Hepatocyte (in vitro differentiated cells): ENCODE results near the gene LYG1. TPM values are rescaled to one million over a fixed set of nuclear protein-coding genes. Genes with fewer than 3 reads are reported as not detected.
"Not testable (repeated sequence)": the region's sequence is repeated elsewhere in the genome, so short reads cannot be mapped to it uniquely, and the experiment has no call there.

Experiments
- DNase-seq: peaks from one replicate; pipeline ENCODE4 v3.0.0-alpha.2; 2016; ENCODE audit warnings: low spot score
- H2AFZ ChIP-seq: fragments of 200-600 bp; sonication (generic); 2 replicates; pipeline ENCODE4 v1.6.0; 2016; ENCODE audit warnings: antibody characterized with exemption, mild to moderate bottlenecking
- H3K27ac ChIP-seq: fragments of 200-600 bp; sonication (generic); 2 replicates; pipeline ENCODE4 v1.5.1; 2016; ENCODE audit warnings: mild to moderate bottlenecking
- H3K27me3 ChIP-seq: fragments of 200-600 bp; sonication (generic); 2 replicates; pipeline ENCODE4 v1.6.1; 2016
- H3K36me3 ChIP-seq: fragments of 200-600 bp; sonication (generic); replicated peaks from 2 replicates; pipeline ENCODE4 v1.5.1; 2016; ENCODE audit warnings: low read depth; ENCODE audit not compliant: insufficient read depth
- H3K4me1 ChIP-seq: fragments of 200-600 bp; sonication (generic); 2 replicates; pipeline ENCODE4 v1.5.1; 2016; ENCODE audit warnings: mild to moderate bottlenecking, moderate library complexity; ENCODE audit not compliant: insufficient read depth
- H3K4me2 ChIP-seq: fragments of 200-600 bp; sonication (generic); 2 replicates; pipeline ENCODE4 v1.6.0; 2016
- H3K4me3 ChIP-seq: fragments of 200-600 bp; sonication (generic); 2 replicates; pipeline ENCODE4 v1.5.1; 2016; ENCODE audit warnings: mild to moderate bottlenecking
- H3K79me2 ChIP-seq: fragments of 200-600 bp; sonication (generic); 2 replicates; pipeline ENCODE4 v1.6.0; 2017; ENCODE audit warnings: mild to moderate bottlenecking
- H3K9me2 ChIP-seq: fragments of 200-600 bp; sonication (generic); replicated peaks from 2 replicates; pipeline ENCODE4 v1.6.0; 2017; ENCODE audit warnings: mild to moderate bottlenecking; ENCODE audit not compliant: insufficient read depth
- H3K9me3 ChIP-seq: fragments of 200-600 bp; sonication (generic); 2 replicates; pipeline ENCODE4 v1.5.1; 2016; ENCODE audit warnings: low read depth, mild to moderate bottlenecking
- H4K20me1 ChIP-seq: fragments of 200-600 bp; sonication (generic); 2 replicates; pipeline ENCODE4 v1.6.0; 2016; ENCODE audit warnings: mild to moderate bottlenecking; ENCODE audit not compliant: insufficient read depth, poor library complexity, severe bottlenecking
- CTCF ChIP-seq: fragments of 200-600 bp; sonication (generic); IDR thresholded peaks from 2 replicates; pipeline ENCODE4 v1.5.1; 2016; ENCODE audit warnings: antibody characterized with exemption, mild to moderate bottlenecking; ENCODE audit not compliant: poor library complexity
- EZH2 ChIP-seq: fragments of 200-600 bp; sonication (generic); IDR thresholded peaks from 2 replicates; pipeline ENCODE4 v1.6.1; 2016; ENCODE audit warnings: antibody characterized with exemption, mild to moderate bottlenecking, borderline replicate concordance
- EZH2phosphoT487 ChIP-seq: fragments of 200-600 bp; sonication (generic); IDR thresholded peaks from one replicate; pipeline ENCODE4 v1.6.1; 2018; ENCODE audit warnings: antibody characterized with exemption, mild to moderate bottlenecking, low read depth, moderate library complexity; ENCODE audit not compliant: unreplicated experiment, severe bottlenecking
- WGBS: methylation state at CpG from one replicate; pipeline ENCODE4 v1.1.6; 2016; ENCODE audit warnings: low lambda C conversion rate; ENCODE audit errors: missing lambda C conversion rate; 5-methylcytosine and 5-hydroxymethylcytosine counted together
- polyA plus RNA-seq: library from polyadenylated mRNA; unstranded; fragments of >200 nt; fragmentation: Nextera tagmentation; extraction: Ambion mirVana; gene quantifications from 2 replicates; pipeline ENCODE4 v1.2.1, GENCODE V29; 2016
- total RNA-seq: library from RNA; depleted of rRNA; stranded (reverse); fragments of >200 nt; gene quantifications from 2 replicates; pipeline ENCODE4 v1.2.3, GENCODE V29; 2014

The LYG1 gene
- total and polyA plus RNA-seq, 2 experiments from 2014 or later = 0.93 to 2.4 TPM

DNA sequence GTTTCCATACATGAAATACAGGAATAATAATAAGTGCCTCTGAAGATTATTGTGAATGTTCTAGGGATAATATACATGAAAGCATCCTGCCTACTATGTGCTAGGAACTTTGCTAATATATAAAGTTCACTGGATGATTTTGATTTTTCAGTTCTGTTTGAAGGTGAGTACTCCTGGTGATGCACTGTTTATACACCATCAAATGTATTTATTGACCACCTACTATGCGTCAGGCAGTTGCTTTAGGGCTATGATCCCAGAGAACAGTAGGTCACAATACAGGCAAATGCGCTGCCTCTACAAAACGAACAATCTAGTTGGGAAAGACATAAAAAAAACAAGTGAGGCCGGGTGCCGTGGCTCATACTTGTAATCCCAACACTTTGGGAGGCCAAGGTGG lies 24.4 kb upstream of the LYG1 start:
- no peaks in the 10 kb centered on the region for H3K27me3 ChIP-seq
- WGBS = 95% methylated on average over 5 of the region's 5 CpGs
- H3K36me3 ChIP-seq = no peaks in the 10 kb centered on the region
- no peak overlapping the region for H2AFZ ChIP-seq
- no peaks in the 10 kb centered on the region for H3K9me2 ChIP-seq
- peaks cover 7% of the 10 kb centered on the region for H3K79me2 ChIP-seq
- TF ChIP-seq CTCF (no peak), EZH2 (no peak), EZH2phosphoT487 (no peak)
- no peaks in the 10 kb centered on the region for H3K4me1 ChIP-seq
- H3K27ac ChIP-seq = no peak overlapping the region
- DNase-seq = no peak
- no peak overlapping the region for H3K4me3 ChIP-seq
- H4K20me1 ChIP-seq = no peaks in the 10 kb centered on the region
- no peaks in the 10 kb centered on the region for H3K9me3 ChIP-seq
- H3K4me2 ChIP-seq = no peak overlapping the region

DNA sequence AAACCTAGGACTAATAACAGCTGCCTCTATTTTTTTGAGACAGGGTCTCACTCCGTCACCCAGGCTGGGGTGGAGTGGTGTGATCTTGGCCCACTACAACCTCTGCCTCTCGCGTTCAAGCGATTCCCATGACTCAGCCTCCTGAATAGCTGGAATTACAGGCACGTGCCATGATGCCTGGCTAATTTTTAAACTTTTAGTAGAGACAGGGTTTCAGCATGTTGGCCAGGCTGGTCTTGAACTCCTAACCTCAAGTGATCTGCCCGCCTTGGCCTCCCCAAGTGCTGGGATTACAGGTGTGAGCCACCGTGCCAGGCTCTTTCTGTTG lies 16.8 kb upstream of the LYG1 start:
- WGBS = over 99% methylated on average over 7 of the region's 7 CpGs

DNA sequence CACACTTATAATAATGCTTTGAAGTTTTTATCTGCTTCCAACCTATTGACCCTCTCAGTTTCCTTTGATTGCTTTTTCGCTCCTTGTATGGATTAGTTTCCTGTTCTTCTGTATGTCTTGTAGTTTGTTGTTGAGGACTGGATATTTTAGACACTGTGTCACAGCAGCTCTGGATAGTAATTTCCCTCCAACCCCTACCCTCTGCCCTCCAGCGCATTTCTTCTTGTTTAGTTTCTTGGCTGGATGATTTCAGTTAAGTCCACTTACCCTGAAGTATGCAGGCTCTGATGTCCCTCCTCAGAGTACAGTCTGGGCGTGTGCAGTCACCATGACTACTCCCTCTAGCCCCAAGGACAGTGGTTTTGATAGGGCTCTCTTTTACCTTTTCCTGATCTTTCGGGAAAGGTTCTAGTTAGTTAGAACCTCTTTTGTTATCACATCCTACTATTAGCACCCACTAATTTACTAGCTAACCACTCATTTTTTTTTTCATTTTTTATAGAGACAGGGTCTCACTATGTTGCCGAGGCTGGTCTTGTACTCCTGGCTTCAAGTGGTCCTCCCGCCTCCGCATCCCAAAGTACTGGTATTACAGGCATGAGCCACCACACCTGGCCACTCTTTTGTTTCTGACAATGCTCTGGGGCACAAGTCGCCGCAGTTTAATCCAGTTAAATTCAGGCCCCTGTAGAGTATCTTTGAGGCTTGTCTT lies 16.3 kb upstream of the LYG1 start:
- Histone ChIP-seq H3K27ac (no peak overlapping the region), H3K4me2 (no peak overlapping the region), H3K27me3 (no peaks in the 10 kb centered on the region), H3K36me3 (no peaks in the 10 kb centered on the region), H4K20me1 (no peaks in the 10 kb centered on the region), H2AFZ (no peak overlapping the region), H3K9me3 (no peaks in the 10 kb centered on the region), H3K4me3 (no peak overlapping the region), H3K4me1 (no peaks in the 10 kb centered on the region), H3K9me2 (no peaks in the 10 kb centered on the region), H3K79me2 (no peaks in the 10 kb centered on the region)
- DNase-seq = no peak
- WGBS = 98% methylated on average over 9 of the region's 9 CpGs
- no peak for TF ChIP-seq EZH2
- TF ChIP-seq EZH2phosphoT487 = no peak
- TF ChIP-seq CTCF = no peak

More for the DNA sequence above, 16.8 kb upstream of the LYG1 start:
- not testable (repeated sequence) for H3K4me3 ChIP-seq, H3K36me3 ChIP-seq, H3K9me3 ChIP-seq, DNase-seq, H4K20me1 ChIP-seq, H3K4me2 ChIP-seq, H3K4me1 ChIP-seq, H3K9me2 ChIP-seq, H3K27ac ChIP-seq, H3K27me3 ChIP-seq, H3K79me2 ChIP-seq, H2AFZ ChIP-seq

DNA sequence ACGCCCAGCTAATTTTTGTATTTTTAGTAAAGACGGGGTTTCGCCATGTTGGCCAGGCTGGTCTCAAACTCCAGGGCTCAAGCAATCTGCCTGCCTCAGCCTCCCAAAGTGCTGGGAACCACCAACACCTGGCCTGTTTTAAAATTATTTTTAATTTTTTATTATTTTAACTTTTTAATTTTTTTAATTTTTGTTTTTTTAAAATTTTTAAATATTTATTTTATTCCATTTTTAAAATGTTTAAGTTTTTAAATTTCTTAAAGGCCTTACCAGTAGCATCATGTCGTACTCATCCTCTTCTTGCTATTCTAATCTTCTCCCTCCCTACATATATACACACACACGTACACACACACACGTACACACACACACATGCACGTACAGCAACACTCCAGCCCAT lies 1.4 kb downstream of the LYG1 start:
- no peak overlapping the region for H3K27ac ChIP-seq
- TF ChIP-seq CTCF (no peak), EZH2phosphoT487 (no peak), EZH2 (no peak)
- no peaks in the 10 kb centered on the region for H3K79me2 ChIP-seq

More for the DNA sequence above, 1.4 kb downstream of the LYG1 start:
- Histone ChIP-seq H3K4me3 (no peak overlapping the region), H2AFZ (no peak overlapping the region), H3K36me3 (no peaks in the 10 kb centered on the region), H3K4me1 (no peaks in the 10 kb centered on the region), H3K27me3 (no peaks in the 10 kb centered on the region), H3K4me2 (no peak overlapping the region), H4K20me1 (no peaks in the 10 kb centered on the region), H3K9me2 (no peaks in the 10 kb centered on the region), H3K9me3 (no peaks in the 10 kb centered on the region)
- 95% methylated on average over 7 of the region's 7 CpGs for WGBS
- no peak for DNase-seq
